BLaER1 (cell line): ENCODE data around the gene ZC3H14.
"Not testable (repeated sequence)": the region's sequence is repeated elsewhere in the genome, so short reads cannot be mapped to it uniquely, and the experiment has no call there.

Experiments used
- H3K27ac ChIP-seq: shearing (Covaris generic); formaldehyde crosslinking; 2 replicates; pipeline ENCODE4 v1.8.1; 2022
- H3K27me3 ChIP-seq: shearing (Covaris generic); formaldehyde crosslinking; 2 replicates; pipeline ENCODE4 v1.8.1; 2022
- H3K36me3 ChIP-seq: shearing (Covaris generic); formaldehyde crosslinking; 2 replicates; pipeline ENCODE4 v1.8.1; 2022
- H3K4me1 ChIP-seq: shearing (Covaris generic); formaldehyde crosslinking; 2 replicates; pipeline ENCODE4 v1.8.1; 2022
- H3K4me2 ChIP-seq: shearing (Covaris generic); formaldehyde crosslinking; 2 replicates; pipeline ENCODE4 v1.8.1; 2022
- H3K4me3 ChIP-seq: shearing (Covaris generic); formaldehyde crosslinking; 2 replicates; pipeline ENCODE4 v1.8.1; 2022
- H3K9ac ChIP-seq: shearing (Covaris generic); formaldehyde crosslinking; 2 replicates; pipeline ENCODE4 v1.8.1; 2022
- H3K9me3 ChIP-seq: shearing (Covaris generic); formaldehyde crosslinking; 2 replicates; pipeline ENCODE4 v1.8.1; 2022
- H4K20me1 ChIP-seq: shearing (Covaris generic); formaldehyde crosslinking; 2 replicates; pipeline ENCODE4 v1.8.1; 2022
- Cebpa-rat ChIP-seq: shearing (Covaris generic); IDR thresholded peaks from 2 replicates; pipeline ENCODE4 v1.8.1; 2022

Gene ZC3H14, protein sequence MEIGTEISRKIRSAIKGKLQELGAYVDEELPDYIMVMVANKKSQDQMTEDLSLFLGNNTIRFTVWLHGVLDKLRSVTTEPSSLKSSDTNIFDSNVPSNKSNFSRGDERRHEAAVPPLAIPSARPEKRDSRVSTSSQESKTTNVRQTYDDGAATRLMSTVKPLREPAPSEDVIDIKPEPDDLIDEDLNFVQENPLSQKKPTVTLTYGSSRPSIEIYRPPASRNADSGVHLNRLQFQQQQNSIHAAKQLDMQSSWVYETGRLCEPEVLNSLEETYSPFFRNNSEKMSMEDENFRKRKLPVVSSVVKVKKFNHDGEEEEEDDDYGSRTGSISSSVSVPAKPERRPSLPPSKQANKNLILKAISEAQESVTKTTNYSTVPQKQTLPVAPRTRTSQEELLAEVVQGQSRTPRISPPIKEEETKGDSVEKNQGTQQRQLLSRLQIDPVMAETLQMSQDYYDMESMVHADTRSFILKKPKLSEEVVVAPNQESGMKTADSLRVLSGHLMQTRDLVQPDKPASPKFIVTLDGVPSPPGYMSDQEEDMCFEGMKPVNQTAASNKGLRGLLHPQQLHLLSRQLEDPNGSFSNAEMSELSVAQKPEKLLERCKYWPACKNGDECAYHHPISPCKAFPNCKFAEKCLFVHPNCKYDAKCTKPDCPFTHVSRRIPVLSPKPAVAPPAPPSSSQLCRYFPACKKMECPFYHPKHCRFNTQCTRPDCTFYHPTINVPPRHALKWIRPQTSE

DNA sequence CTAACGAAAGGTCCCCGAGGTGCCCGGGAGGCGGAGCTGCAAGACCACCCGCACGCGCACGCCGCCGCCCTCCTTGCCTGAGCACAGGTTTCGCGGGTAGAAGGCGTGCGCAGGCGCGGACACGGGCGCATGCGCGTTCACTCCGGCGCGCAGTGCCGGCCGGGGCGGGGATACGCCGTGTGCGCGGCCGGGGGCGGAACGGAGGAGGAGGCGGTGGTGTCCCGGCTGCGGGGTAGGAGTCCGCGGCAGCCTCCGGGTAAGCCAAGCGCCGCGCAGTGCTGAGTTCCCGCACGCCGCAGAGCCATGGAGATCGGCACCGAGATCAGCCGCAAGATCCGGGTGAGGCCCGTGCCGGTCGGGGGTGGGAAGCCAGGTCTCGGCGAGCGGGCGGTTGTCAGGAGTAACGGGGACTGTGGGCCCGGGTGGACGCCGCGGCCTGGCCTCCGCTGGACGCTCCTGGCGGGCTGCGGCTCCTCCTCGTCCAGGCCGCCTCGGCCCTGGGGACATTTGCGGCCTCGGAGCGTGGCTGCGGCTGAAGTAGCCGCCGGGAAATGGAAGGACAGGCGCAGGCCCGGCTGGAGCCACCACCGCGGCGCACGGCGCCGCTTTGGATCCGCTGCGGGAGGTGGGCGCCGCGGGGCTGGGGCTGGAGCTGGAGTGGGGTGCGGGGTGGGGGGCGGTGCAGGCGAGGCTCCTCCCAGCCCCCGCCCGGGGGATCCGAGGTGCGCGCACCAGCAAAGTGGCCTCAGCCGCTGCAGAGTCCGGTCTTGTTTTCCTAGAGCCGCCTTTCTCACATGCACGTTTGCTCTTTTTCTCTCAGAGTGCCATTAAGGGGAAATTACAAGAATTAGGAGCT is at the start of gene ZC3H14:
Gene ZC3H14, plus strand, starts transcription at position 207 of the 856 bp plus-strand sequence. Its CDS starts 97 bp downstream, at position 304.
- Histone ChIP-seq H3K27me3 (no peaks in the 10 kb centered on the region), H3K4me3 (peak within 1 kb of the TSS; percentile 97), H3K4me1 (peaks cover 18% of the 10 kb centered on the region), H4K20me1 (peaks cover 23% of the 10 kb centered on the region), H3K36me3 (peaks cover 14% of the 10 kb centered on the region), H3K4me2 (peak within 1 kb of the TSS; percentile 84), H3K27ac (peak within 1 kb of the TSS; percentile 91), H3K9ac (peak within 1 kb of the TSS; percentile 94), H3K9me3 (no peaks in the 10 kb centered on the region; the same call in 1 of the 2 replicates)
- no peak for TF ChIP-seq Cebpa-rat

DNA sequence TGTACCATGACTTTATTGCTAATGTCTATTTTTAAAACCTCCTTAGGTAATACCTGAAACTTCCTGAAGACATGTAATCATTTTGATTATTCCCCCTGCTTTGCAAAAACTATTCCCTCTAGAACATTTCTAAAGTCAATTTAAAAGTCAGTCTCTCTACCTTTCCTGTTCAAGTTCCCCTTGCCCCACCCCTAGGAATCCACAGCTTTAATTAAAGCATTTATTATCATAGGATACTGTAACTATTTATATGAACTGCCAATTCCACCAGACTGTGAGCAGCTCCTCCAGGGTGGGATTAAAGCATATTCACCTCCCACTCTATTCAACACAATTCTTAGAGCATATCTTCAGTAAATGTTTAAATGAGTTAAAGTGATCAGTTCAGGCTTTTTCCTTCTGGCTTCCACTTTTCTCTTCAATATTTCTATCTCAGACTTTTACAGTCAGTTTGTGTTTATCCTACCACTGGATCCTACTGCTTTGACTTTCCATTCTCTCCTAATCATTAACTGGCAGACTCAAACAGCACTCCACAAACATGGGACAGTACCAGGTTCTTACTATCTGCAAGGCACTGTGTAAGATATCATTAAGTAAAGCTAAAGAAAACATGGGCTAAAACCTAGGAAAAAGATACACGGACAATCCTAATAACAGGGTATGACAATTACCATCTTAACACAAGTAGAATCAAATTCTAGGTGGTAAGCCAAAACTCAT is 47.2 kb upstream of the ZC3H14 start:
- TF ChIP-seq Cebpa-rat = no peak
- Histone ChIP-seq H3K4me1 (no peaks in the 10 kb centered on the region), H3K36me3 (no peaks in the 10 kb centered on the region), H4K20me1 (no peaks in the 10 kb centered on the region), H3K9me3 (no peaks in the 10 kb centered on the region), H3K27me3 (no peaks in the 10 kb centered on the region), H3K4me2 (no peak overlapping the region), H3K27ac (no peak overlapping the region), H3K4me3 (no peak overlapping the region), H3K9ac (no peak overlapping the region)

DNA sequence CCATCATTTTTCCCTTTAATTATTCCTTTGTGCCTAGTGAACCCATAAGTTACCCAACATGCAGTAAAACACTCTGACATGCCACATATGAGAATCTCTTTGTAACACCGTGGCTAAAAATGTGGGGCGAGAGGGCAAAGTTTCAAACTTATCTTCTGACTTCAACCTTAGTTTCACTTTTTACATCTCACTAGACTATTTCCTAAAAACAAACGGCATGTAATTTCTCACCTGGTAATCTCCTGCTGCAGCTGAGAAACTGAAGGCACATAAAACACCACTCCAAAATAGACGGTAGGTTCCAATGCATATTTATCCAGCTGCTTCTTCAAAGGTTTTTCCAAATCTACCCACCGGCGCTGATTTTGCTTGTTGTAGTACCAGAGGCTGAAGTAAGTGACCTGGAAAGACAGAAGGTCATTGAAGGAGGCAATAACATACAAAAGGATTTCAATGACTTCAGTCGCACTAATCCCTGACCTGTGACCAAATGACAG is 45.9 kb upstream of the ZC3H14 start:
- Histone ChIP-seq H3K27me3 (no peaks in the 10 kb centered on the region), H3K4me1 (no peaks in the 10 kb centered on the region), H3K4me2 (no peak overlapping the region), H4K20me1 (no peaks in the 10 kb centered on the region), H3K4me3 (no peak overlapping the region), H3K36me3 (no peaks in the 10 kb centered on the region), H3K9ac (no peak overlapping the region), H3K9me3 (no peaks in the 10 kb centered on the region), H3K27ac (no peak overlapping the region)
- TF ChIP-seq Cebpa-rat = no peak

DNA sequence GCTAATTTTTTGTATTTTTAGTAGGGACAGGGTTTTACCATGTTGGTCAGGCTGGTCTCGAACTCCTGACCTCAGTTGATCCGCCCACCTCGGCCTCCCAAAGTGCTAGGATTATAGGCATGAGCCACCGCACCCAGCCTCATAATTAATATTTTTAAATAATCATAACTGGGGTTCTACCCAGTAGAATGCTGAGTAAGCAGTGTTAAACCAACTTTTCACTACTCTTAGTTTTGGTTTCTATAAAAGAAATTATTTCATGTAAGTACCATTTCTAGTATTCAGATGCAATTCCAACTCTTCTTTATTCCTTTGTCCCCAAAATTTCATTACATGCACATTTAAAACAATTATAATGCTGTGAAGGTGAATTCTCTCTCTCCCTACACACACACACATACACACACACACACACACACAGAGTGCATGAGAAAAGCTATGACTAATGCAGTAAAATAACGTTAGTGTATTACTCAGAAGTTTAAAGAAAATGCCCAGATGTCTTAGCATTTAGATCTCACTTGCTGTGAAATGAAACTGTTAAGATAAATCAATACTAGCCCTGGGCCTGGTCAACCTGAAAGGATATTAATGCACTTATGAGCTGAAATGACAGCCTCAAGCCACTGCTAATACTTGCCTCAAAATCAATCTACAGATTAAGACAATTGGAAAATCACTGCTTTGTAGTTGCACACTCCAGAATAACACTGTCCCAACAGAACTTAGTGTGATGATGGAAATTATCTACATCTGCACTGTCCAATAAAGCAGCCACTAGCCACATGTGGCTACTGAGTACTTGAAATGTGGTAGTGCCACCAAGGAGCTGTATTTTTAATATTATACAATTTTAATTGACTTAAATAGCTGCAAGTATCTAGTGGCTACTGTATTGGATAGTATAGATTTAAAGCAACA is 44.0 kb upstream of the ZC3H14 start:
- no peak overlapping the region for H3K4me3 ChIP-seq
- H3K36me3 ChIP-seq = no peaks in the 10 kb centered on the region
- no peaks in the 10 kb centered on the region for H4K20me1 ChIP-seq
- H3K9me3 ChIP-seq = no peaks in the 10 kb centered on the region
- no peak overlapping the region for H3K27ac ChIP-seq
- no peaks in the 10 kb centered on the region for H3K4me1 ChIP-seq
- H3K9ac ChIP-seq = no peak overlapping the region
- H3K4me2 ChIP-seq = no peak overlapping the region
- H3K27me3 ChIP-seq = no peaks in the 10 kb centered on the region
- no peak for TF ChIP-seq Cebpa-rat

DNA sequence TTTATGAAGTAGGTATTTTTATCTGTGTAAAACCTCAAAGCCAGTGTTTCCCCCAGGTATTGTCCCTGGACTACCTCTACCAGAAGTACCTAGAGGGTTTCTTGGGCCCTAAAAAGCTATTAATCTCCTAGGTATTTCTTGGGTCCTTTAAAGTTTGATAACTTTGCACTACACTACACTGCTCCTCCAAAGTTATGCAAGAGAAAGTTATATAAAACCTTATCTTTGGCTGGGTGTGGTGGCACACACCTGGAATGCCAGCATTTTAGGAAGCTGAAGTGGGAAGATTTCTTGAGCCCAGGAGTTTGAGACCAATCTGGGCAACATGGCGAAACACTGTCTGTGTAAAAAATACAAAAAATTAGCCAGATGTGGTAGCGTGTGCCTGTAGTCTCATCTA is 42.9 kb upstream of the ZC3H14 start:
- H4K20me1 ChIP-seq = no peaks in the 10 kb centered on the region
- no peaks in the 10 kb centered on the region for H3K9me3 ChIP-seq
- no peak overlapping the region for H3K4me2 ChIP-seq
- no peak for TF ChIP-seq Cebpa-rat
- H3K27me3 ChIP-seq = no peaks in the 10 kb centered on the region
- H3K4me3 ChIP-seq = no peak overlapping the region
- H3K36me3 ChIP-seq = no peaks in the 10 kb centered on the region
- no peaks in the 10 kb centered on the region for H3K4me1 ChIP-seq
- no peak overlapping the region for H3K27ac ChIP-seq
- no peak overlapping the region for H3K9ac ChIP-seq

DNA sequence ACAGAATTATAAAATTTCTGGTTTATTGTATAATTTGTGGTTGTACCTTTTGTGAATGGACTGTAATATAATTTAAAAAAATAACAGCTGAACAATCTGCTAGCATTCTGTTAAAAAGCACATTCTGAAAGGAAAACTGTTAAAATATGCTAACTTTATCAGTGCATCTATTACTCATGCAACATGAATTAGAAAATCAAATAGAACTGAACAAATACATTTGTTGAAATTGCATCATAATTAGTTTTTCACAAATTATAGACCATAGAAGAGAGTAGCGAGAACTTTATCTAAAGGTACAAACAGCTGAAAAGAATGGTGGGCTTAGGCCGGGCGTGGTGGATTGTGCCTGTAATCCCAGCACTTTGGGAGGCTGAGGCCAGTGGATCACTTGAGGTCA is 41.0 kb upstream of the ZC3H14 start:
- no peak overlapping the region for H3K27ac ChIP-seq
- H3K4me1 ChIP-seq = no peaks in the 10 kb centered on the region
- no peaks in the 10 kb centered on the region for H3K9me3 ChIP-seq
- H3K4me2 ChIP-seq = no peak overlapping the region
- no peak overlapping the region for H3K4me3 ChIP-seq
- no peaks in the 10 kb centered on the region for H4K20me1 ChIP-seq
- no peak overlapping the region for H3K9ac ChIP-seq
- TF ChIP-seq Cebpa-rat = no peak
- H3K36me3 ChIP-seq = no peaks in the 10 kb centered on the region
- no peaks in the 10 kb centered on the region for H3K27me3 ChIP-seq

DNA sequence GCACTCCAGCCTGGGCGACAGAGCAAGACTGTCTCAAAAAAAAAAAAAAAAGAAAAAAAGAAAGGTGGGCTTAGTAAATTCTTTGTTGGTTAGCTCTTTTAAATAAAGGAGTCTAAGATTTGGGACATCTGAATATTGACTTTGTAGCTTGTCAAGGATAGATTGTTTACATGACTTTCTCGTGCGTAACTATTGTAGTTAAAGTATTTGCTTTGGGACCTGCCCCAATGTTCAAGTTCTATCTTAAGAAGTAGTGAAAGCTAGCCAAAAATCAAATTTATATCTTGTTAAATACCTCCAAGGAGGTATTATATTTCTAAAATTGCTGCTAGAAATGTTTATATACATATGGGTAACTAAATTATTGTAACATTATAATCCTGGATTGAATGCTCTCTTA is 40.4 kb upstream of the ZC3H14 start:
- Histone ChIP-seq H3K9me3 (no peaks in the 10 kb centered on the region), H3K27me3 (no peaks in the 10 kb centered on the region), H3K4me2 (no peak overlapping the region), H3K27ac (no peak overlapping the region), H3K9ac (no peak overlapping the region), H3K4me1 (no peaks in the 10 kb centered on the region), H3K36me3 (no peaks in the 10 kb centered on the region), H3K4me3 (no peak overlapping the region), H4K20me1 (no peaks in the 10 kb centered on the region)
- no peak for TF ChIP-seq Cebpa-rat

DNA sequence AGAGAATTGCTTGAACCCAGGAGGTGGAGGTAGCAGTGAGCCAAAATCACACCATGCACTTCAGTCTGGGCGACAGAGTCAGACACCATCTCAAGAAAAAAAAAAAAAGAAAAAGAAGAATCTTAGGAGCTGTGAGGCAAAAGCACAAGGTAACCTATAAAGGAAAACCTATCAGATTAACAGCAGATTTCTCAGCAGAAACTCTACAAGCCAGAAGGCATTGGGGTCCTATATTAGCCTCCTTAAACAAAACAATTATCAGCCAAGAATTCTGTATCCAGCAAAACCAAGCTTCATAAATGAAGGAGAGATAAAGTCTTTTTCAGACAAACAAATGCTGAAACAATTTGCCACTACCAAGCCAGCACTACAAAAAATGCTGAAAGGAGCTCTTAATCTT is 32.9 kb upstream of the ZC3H14 start:
- H3K36me3 ChIP-seq, H3K27ac ChIP-seq, H3K4me3 ChIP-seq, H3K9ac ChIP-seq, H4K20me1 ChIP-seq, H3K4me2 ChIP-seq, H3K27me3 ChIP-seq, H3K4me1 ChIP-seq: not testable (repeated sequence)
- peaks cover 10% of the 10 kb centered on the region for H3K9me3 ChIP-seq
